GM12878 (cell line): ENCODE results near the gene TNFSF15. TPM values are rescaled to one million over a fixed set of nuclear protein-coding genes. Genes with fewer than 3 reads are reported as not detected.
"Not testable (repeated sequence)": the region's sequence is repeated elsewhere in the genome, so short reads cannot be mapped to it uniquely, and the experiment has no call there.

Source experiments
- ATAC-seq: fragments of 200-7000 bp; cut with Tn5 transposase; 3 replicates; pipeline ENCODE4 v1.9.1; 2020; ENCODE audit warnings: mild to moderate bottlenecking, moderate library complexity
- BruUV-seq: library from RNA; stranded (reverse); fragments of 400-500 nt; replicated peaks from 2 replicates; lab custom pipeline; 2021; lab: Mats Ljungman, UMichigan
- CTCF ChIA-PET: fragments of 300-600 bp; sonication (Branson Sonifier 250); formaldehyde crosslinking; extraction: SDS; loops from one replicate; lab custom pipeline; 2021; ENCODE audit warnings: inconsistent platforms; lab: Yijun Ruan, JAX
- POLR2A ChIA-PET: fragments of 350-600 bp; formaldehyde crosslinking; extraction: SDS; loops from one replicate; lab custom pipeline; 2021; ENCODE audit warnings: inconsistent platforms; lab: Charles Lee
- RAD21 ChIA-PET: fragments of 300-600 bp; sonication (Branson Sonifier 250); formaldehyde crosslinking; loops from one replicate; lab custom pipeline; 2023; ENCODE audit warnings: antibody characterized with exemption; ENCODE audit not compliant: unreplicated experiment; lab: Charles Lee
- SMC1A ChIA-PET: fragments of 300-600 bp; sonication (Branson Sonifier 250); formaldehyde crosslinking; loops from one replicate; lab custom pipeline; 2023; ENCODE audit not compliant: unreplicated experiment, uncharacterized antibody; lab: Charles Lee
- DNase-seq: peaks from one replicate; pipeline ENCODE4 v3.0.0-alpha.2; 2011; ENCODE audit warnings: low read depth, low spot score
- FAIRE-seq: peaks from 3 replicates; lab custom pipeline; 2011; peaks lifted over from hg19 to GRCh38; lab: Jason Lieb, UNC
- H2AFZ ChIP-seq: 2 replicates; pipeline ENCODE4 v1.6.0; 2011; ENCODE audit warnings: low read depth, low read length, control low read depth; ENCODE audit not compliant: control insufficient read depth
- H3K27ac ChIP-seq: 2 replicates; pipeline ENCODE4 v1.5.1; 2011; ENCODE audit warnings: control low read depth; ENCODE audit not compliant: control insufficient read depth, insufficient read depth
- H3K27me3 ChIP-seq, 2 experiments: replicated peaks in 1 of 2; 2 replicates each; pipeline versions ENCODE4 v1.6.0 to v1.6.1; 2011; ENCODE audit warnings: low read length in 1 of 2; ENCODE audit not compliant: control insufficient read depth in 2 of 2, insufficient read depth in 2 of 2
- H3K36me3 ChIP-seq, 2 experiments: 2 replicates each; pipeline ENCODE4 v1.5.1; 2011; ENCODE audit warnings: low read length in 1 of 2; ENCODE audit not compliant: control insufficient read depth in 2 of 2, insufficient read depth in 2 of 2
- H3K4me1 ChIP-seq: 2 replicates; pipeline ENCODE4 v1.6.1; 2011; ENCODE audit warnings: mild to moderate bottlenecking, low read length, moderate library complexity, mixed read lengths; ENCODE audit not compliant: control insufficient read depth, insufficient read depth
- H3K4me2 ChIP-seq: 2 replicates; pipeline ENCODE4 v1.6.0; 2011; ENCODE audit warnings: control low read depth; ENCODE audit not compliant: control insufficient read depth, insufficient read depth
- H3K4me3 ChIP-seq: fragments of 200-600 bp; sonication (generic); 2 replicates; pipeline ENCODE4 v1.5.1; 2016
- H3K79me2 ChIP-seq: 2 replicates; pipeline ENCODE4 v1.6.0; 2011; ENCODE audit warnings: low read length; ENCODE audit not compliant: control insufficient read depth, insufficient read depth
- H3K9ac ChIP-seq: 2 replicates; pipeline ENCODE4 v1.8.0; 2011; ENCODE audit warnings: low read length, control low read depth, mixed read lengths; ENCODE audit not compliant: control insufficient read depth, insufficient read depth
- H3K9me3 ChIP-seq: replicated peaks from 3 replicates; pipeline ENCODE4 v1.5.1; 2011; ENCODE audit warnings: mild to moderate bottlenecking, low read length; ENCODE audit not compliant: control insufficient read depth, insufficient read depth
- H4K20me1 ChIP-seq: 2 replicates; pipeline ENCODE4 v1.6.0; 2011; ENCODE audit not compliant: control insufficient read depth, insufficient read depth
- BCL3 ChIP-seq: IDR thresholded peaks from 2 replicates; pipeline ENCODE4 v1.6.1; 2011; ENCODE audit warnings: borderline replicate concordance, low read depth, mild to moderate bottlenecking, moderate library complexity, low read length; ENCODE audit not compliant: insufficient read depth, poor library complexity, severe bottlenecking
- JUNB ChIP-seq: IDR thresholded peaks from 2 replicates; pipeline ENCODE4 v1.6.1; 2016; ENCODE audit warnings: antibody characterized with exemption, mild to moderate bottlenecking
- MTA3 ChIP-seq: IDR thresholded peaks from 2 replicates; pipeline ENCODE4 v1.6.1; 2012; ENCODE audit warnings: low read length, inconsistent platforms, borderline replicate concordance
- MYC ChIP-seq: IDR thresholded peaks from 2 replicates; pipeline ENCODE4 v1.6.1; 2011; ENCODE audit warnings: mild to moderate bottlenecking, low read length, moderate library complexity, inconsistent platforms; ENCODE audit not compliant: insufficient read depth, insufficient replicate concordance, insufficient read length, severe bottlenecking
- POU2F2 ChIP-seq: IDR thresholded peaks from 3 replicates; pipeline ENCODE4 v1.6.1; 2011; ENCODE audit warnings: low read depth, mild to moderate bottlenecking, low read length, borderline replicate concordance
- RAD51 ChIP-seq: fragments of 450-650 bp; IDR thresholded peaks from 2 replicates; pipeline ENCODE4 v1.6.1; 2016; ENCODE audit warnings: moderate library complexity, mild to moderate bottlenecking, inconsistent platforms
- ZBTB4 ChIP-seq: fragments of 450-650 bp; formaldehyde crosslinking; IDR thresholded peaks from 2 replicates; pipeline ENCODE4 v1.4.0; 2022; ENCODE audit warnings: mild to moderate bottlenecking, moderate library complexity
- WGBS: methylation state at CpG from one replicate; pipeline ENCODE4 v1.1.6; 2016; ENCODE audit warnings: low lambda C conversion rate; ENCODE audit not compliant: insufficient replicate concordance, insufficient coverage; ENCODE audit errors: missing lambda C conversion rate; 5-methylcytosine and 5-hydroxymethylcytosine counted together
- in situ Hi-C: fragments of 300-500 bp; cut with MboI; formaldehyde crosslinking; loops from 9 replicates; pipeline ENCODE4 v1.14.3; 2018; ENCODE audit warnings: mixed read lengths
- intact Hi-C: fragments of 100-400 bp; cut with micrococcal nuclease; formaldehyde crosslinking; loops from one replicate; pipeline ENCODE4 v1.14.2; 2022; ENCODE audit not compliant: unreplicated experiment
- polyA plus RNA-seq, 11 experiments: library from polyadenylated mRNA; depleted of rRNA in 4 of 11; unstranded in 6 of 11; stranded (reverse) in 5 of 11; fragments of >200 nt; fragmentation: Nextera tagmentation in 4 of 11; fragmentation: Illumina TruSeq in 1 of 11; extraction: Ambion mirVana in 4 of 11; extraction: Trizol in 1 of 11; gene quantifications; 1 replicate in 1 of 11; 2 replicates in 10 of 11; pipeline versions ENCODE4 v1.2.1 to v1.2.3, GENCODE V29; 2011 to 2016; ENCODE audit warnings: inconsistent platforms in 2 of 11, missing spikeins in 2 of 11, low read depth in 1 of 11
- total RNA-seq, 4 experiments: library from RNA; depleted of rRNA in 3 of 4; stranded (reverse); fragments of >200 nt in 3 of 4; fragmentation: Illumina TruSeq in 1 of 4; extraction: Trizol in 1 of 4; gene quantifications; 2 replicates each; pipeline versions ENCODE4 v1.2.1 to v1.2.3, GENCODE V29; 2013 to 2021

TNFSF15 gene
- total and polyA plus RNA-seq, 10 of the 15 experiments (the other 5 are each of a cell fraction or from before 2014, with no cell fraction given), result 0.03 TPM; not detected in 9

GRCh38 chr9:114735704-114736103, 70.1 kb downstream of the TNFSF15 start:
- H4K20me1 ChIP-seq, result no peaks in the 10 kb centered on the region
- H3K4me1 ChIP-seq, result no peaks in the 10 kb centered on the region
- ChIA-PET SMC1A (interaction anchor here (0.7 to 2.4 kb wide), 8 partner anchors 11 to 1392 kb away, joined by 3 to 12 read pairs (median 3); no protein-coding TSS in a partner anchor), POLR2A (no interaction called here), CTCF (interaction anchor here (0.9 to 1.7 kb wide), 9 partner anchors 15 to 279 kb away, joined by 3 to 14 read pairs (median 4); no protein-coding TSS in a partner anchor), RAD21 (interaction anchor here (1.0 to 1.3 kb wide), 3 partner anchors 29 to 72 kb away, joined by 3 to 5 read pairs (median 4); no protein-coding TSS in a partner anchor)
- H3K4me3 ChIP-seq, result no peak overlapping the region
- no peaks in the 10 kb centered on the region for H3K36me3 ChIP-seq
- peaks cover 1 to 3% of the 10 kb centered on the region in 2 experiments; a peak in 2 of 4 replicates for H3K27me3 ChIP-seq
- no peak overlapping the region for H2AFZ ChIP-seq
- WGBS, result 32% methylated on average over 4 of the region's 4 CpGs
- TF ChIP-seq POU2F2 (no peak), BCL3 (no peak), RAD51 (no peak), JUNB (no peak), ZBTB4 (CRISPR knock-in tag) (no peak), MTA3 (no peak), MYC (no peak)
- BruUV-seq, result no TSS peak
- intact Hi-C loops, result no loop called here
- in situ Hi-C loops, result loop anchor here (5.0 to 10.0 kb wide), 2 partner anchors 277 to 789 kb away; no protein-coding TSS in a partner anchor
- no peaks in the 10 kb centered on the region for H3K9me3 ChIP-seq
- DNase-seq (no peak), FAIRE-seq (no peak), ATAC-seq (no peak)
- no peak overlapping the region for H3K9ac ChIP-seq
- H3K27ac ChIP-seq, result no peak overlapping the region
- no peaks in the 10 kb centered on the region for H3K79me2 ChIP-seq
- H3K4me2 ChIP-seq, result no peak overlapping the region

- intact Hi-C loops, H3K9me3 ChIP-seq, H3K4me3 ChIP-seq, H3K27me3 ChIP-seq, H2AFZ ChIP-seq, ATAC-seq, H3K4me1 ChIP-seq, H3K36me3 ChIP-seq, FAIRE-seq, H3K27ac ChIP-seq, H3K4me2 ChIP-seq, DNase-seq, H3K79me2 ChIP-seq, BruUV-seq, H3K9ac ChIP-seq, H4K20me1 ChIP-seq: not testable (repeated sequence)
- CTCF ChIA-PET, result interaction anchor here (0.9 to 1.7 kb wide), 10 partner anchors 16 to 280 kb away, joined by 3 to 14 read pairs (median 4); no protein-coding TSS in a partner anchor
- RAD21 ChIA-PET, result interaction anchor here (1.0 to 1.3 kb wide), 3 partner anchors 28 to 72 kb away, joined by 3 to 5 read pairs (median 4); no protein-coding TSS in a partner anchor
- 45% methylated on average over 5 of the region's 5 CpGs for WGBS
- POLR2A ChIA-PET, result interaction anchor here (0.6 kb wide), 1 partner anchor 1426 kb away, joined by 3 read pairs; no protein-coding TSS in a partner anchor
- SMC1A ChIA-PET, result interaction anchor here (0.7 to 2.4 kb wide), 8 partner anchors 11 to 1393 kb away, joined by 3 to 12 read pairs (median 3); no protein-coding TSS in a partner anchor
- in situ Hi-C loops, result loop anchor here (5.0 to 10.0 kb wide), 2 partner anchors 277 to 790 kb away; no protein-coding TSS in a partner anchor
These were observed 70.7 kb downstream of the TNFSF15 start for GRCh38 chr9:114735139-114735538.
